Erythroblast (primary cell): ENCODE measurements around the gene DDB1.

Experiments used
- DNase-seq, 2 experiments: peaks; one replicate each; lab custom pipeline; 2025; lab: John Stamatoyannopoulos, UW
- GATA1 ChIP-seq: IDR thresholded peaks from 2 replicates; pipeline ENCODE4 v1.6.1; 2011; ENCODE audit warnings: low read depth, mild to moderate bottlenecking, control low read depth, low read length, moderate library complexity
- POLR2A ChIP-seq: IDR thresholded peaks from 2 replicates; pipeline ENCODE4 v1.6.1; 2011; ENCODE audit warnings: mild to moderate bottlenecking, low read length

Gene DDB1

GRCh38 chr11:61337706-61338470 is 5.0 kb upstream of the DDB1 start:
- TF ChIP-seq POLR2A (no peak), GATA1 (no peak)
- no peak for DNase-seq

DNA sequence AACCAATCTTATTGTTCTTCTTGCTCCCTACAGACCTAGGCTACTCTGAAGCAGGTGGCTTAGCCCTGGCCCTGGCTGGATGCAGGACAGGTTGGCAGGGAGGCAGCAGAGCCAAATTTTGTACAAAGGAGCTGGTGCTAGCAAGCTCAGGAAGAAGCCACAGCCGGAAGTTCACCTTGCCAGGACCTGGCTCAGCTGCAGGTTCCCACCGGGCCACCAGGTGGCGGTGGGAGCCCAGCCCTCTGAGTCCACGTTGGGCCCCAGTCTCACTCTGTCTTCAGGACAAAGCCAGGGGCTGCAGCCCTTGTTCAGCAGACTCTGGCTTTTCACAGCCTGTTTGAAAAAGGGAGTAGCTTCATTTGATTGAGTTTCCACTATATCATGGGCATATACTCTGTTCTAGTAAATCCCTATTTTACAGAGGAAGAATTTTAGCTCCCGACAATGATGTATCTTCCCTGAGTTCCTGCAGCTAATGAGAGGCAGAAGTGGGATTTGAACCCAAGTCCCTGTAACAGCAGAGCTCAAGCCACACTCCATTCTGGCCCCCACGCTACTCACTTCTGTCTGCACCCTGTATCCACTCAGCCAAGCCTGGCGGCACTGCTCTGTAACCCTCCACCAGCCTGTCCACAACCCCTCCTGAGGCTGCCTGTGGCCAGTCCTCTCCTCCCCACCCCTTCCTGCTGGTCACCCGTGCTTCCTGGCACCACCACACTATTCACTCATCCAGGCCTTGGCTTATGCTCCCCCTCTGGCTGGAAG is 3.4 kb upstream of the DDB1 start:
- TF ChIP-seq GATA1 (no peak), POLR2A (no peak)

DNA sequence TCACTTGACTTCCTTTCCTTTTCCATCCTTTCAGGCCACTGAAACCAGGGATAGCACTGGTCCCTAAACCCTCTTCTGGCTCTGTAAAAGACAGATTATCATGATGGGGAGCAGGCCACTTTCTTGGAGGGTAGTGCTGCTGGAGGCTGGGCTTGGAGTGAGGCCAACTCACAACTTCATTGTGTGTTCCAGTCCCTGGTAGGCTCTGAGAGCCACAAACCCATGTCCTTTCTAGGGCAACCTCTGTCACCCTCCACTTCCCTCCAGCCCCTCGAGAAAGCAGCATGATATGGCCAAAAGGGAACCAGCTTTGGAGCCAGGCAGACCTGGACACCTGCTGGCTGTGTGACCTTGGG is 2.4 kb upstream of the DDB1 start:
- TF ChIP-seq POLR2A = no peak
- no peak for TF ChIP-seq GATA1

More for the DNA sequence above, 3.4 kb upstream of the DDB1 start:
- peak; percentile 84 to 90 for DNase-seq

DNA sequence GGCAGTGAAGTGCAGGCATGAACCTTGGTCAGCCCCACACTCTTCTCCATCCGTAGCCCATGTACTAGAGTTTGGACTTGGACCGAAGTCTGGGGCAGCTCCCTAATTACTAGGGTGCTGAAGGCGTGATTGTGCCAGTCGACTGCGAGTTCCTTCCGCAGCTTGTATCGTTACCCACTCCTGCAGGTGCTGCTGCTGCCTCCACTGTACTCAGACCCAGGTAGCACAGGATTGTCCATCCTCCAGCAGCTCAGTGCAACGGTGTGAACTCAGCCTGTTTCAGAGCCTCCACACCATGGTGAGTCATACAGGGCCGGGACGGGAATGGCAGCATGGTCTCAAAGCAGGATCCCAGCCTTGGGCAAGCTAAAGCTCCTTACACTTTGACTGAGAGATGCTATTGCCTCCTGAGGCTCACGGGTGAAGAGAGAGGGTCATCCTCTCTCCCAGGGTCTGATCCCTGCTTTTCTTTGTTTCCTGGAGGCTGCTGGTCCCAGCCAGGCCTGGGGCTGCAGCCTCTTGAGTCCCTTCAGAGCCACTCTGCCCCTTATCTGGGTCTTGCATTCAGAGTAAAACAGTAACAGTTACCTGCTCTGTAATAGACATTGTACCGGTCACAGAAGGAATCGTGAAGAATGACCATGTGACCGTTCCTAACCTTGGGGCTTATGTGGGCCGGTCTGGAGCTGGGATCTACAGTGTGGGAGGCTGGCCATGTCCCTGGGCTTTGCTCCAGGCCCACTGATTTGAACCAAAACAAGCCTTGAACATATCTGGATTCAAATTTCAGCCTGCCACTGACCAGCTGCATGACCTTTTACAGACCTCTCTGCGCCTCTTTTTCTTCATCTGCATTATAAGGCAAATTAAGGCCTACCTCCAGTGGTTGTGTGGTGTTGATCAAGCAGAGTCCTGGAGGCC is 1.8 kb upstream of the DDB1 start:
- DNase-seq = peak; percentile 50 to 60

More for the DNA sequence above, 2.4 kb upstream of the DDB1 start:
- DNase-seq = peak; percentile 76 to 81

GRCh38 chr11:61333550-61334433 is 887 bp upstream of the DDB1 start:
- TF ChIP-seq POLR2A (no peak), GATA1 (no peak)
- DNase-seq = peak in 1 of 2 experiments; percentile 52

More for the DNA sequence above, 1.8 kb upstream of the DDB1 start:
- TF ChIP-seq POLR2A = no peak
- TF ChIP-seq GATA1 = no peak

DNA sequence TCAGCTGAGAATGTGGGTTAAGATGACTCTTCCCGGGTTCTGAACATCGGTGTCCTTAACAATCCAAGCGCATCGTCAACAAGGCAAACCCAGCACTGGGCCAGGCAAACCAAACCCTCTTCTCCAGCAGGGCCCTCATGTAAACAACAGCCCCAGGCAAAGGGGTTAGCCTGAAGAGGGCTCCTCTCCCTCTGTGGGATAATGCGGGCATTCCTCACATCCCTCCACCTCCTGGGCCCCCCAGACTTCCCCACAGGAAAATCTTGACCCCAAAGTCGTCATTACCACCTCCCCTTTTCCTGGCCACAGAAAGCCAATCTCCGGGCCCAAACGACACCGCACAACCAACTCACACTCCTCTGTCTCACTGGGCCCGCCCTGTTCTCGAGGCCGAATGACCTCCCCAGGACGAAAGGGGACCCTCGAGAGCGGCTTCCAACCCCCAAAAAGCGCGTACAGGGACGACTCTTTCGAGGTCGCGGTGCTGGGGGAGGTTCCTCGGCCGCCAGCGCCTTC is 566 bp downstream of the DDB1 start:
- TF ChIP-seq POLR2A = no peak
- no peak for TF ChIP-seq GATA1
- peak; percentile 65 to 73 for DNase-seq

GRCh38 chr11:61331651-61332050 is 1.3 kb downstream of the DDB1 start:
- peak in 1 of 2 experiments; percentile 47 for DNase-seq
- TF ChIP-seq POLR2A (no peak), GATA1 (no peak)

DNA sequence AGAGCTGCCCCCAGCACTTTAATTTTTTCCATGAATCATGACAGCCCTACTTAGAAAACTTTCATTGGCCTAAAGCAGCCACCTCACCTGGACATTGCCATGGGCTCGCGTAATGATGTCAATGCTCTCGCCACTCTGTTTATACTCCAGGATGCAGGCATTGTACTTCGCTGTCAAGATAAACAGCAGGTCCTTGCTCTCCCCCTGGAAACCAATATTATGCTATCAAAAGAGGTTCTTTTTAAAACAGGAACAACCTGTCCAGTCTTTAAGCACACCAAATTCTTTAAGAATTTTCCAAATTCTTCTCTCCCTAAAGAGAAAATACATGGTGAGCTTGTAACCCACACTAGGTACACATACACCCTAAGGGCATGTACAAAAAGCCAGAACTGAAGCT is 3.0 kb downstream of the DDB1 start:
- DNase-seq = no peak
- TF ChIP-seq POLR2A = no peak
- no peak for TF ChIP-seq GATA1

GRCh38 chr11:61328351-61328750 is 4.6 kb downstream of the DDB1 start:
- TF ChIP-seq GATA1 = no peak
- TF ChIP-seq POLR2A = no peak
- DNase-seq = no peak

GRCh38 chr11:61327669-61328071 is 5.2 kb downstream of the DDB1 start:
- TF ChIP-seq POLR2A = no peak
- no peak for TF ChIP-seq GATA1
- no peak for DNase-seq

GRCh38 chr11:61325649-61326414 is 7.1 kb downstream of the DDB1 start:
- TF ChIP-seq POLR2A (no peak), GATA1 (no peak)
- peak; percentile 44 to 52 for DNase-seq
